Natural killer cell (primary cell): Measurements from ENCODE around the gene RAD51B. TPM values are rescaled to one million over a fixed set of nuclear protein-coding genes. Genes with fewer than 3 reads are reported as not detected.

Experiments
- ATAC-seq, 3 donors: fragments of 150-1000 bp in 2 of 3; fragments of 200-7000 bp in 1 of 3; cut with Tn5 transposase; 1 replicate in 1 of 3; 2 replicates in 2 of 3; pipeline ENCODE4 v1.10.0; 2021; ENCODE audit warnings: mild to moderate bottlenecking in 2 of 3, moderate library complexity in 2 of 3
- DNase-seq, 2 donors: peaks; one replicate each; pipeline versions ENCODE4 v3.0.0 to v3.0.0-alpha.2; 2013 to 2021; ENCODE audit warnings: mixed read lengths in 1 of 2
- H3K27ac ChIP-seq: one replicate; pipeline ENCODE4 v1.5.1; 2013; ENCODE audit warnings: mild to moderate bottlenecking, low read length
- H3K27me3 ChIP-seq: one replicate; pipeline ENCODE4 v1.6.1; 2013; ENCODE audit warnings: low read length; ENCODE audit not compliant: control insufficient read depth, insufficient read depth
- H3K36me3 ChIP-seq: one replicate; pipeline ENCODE4 v1.6.1; 2013; ENCODE audit warnings: low read length; ENCODE audit not compliant: control insufficient read depth, insufficient read depth
- H3K4me1 ChIP-seq: one replicate; pipeline ENCODE4 v1.6.1; 2013; ENCODE audit warnings: low read length; ENCODE audit not compliant: control insufficient read depth, insufficient read depth
- H3K4me3 ChIP-seq: one replicate; pipeline ENCODE4 v1.5.1; 2013; ENCODE audit warnings: low read length
- H3K9me3 ChIP-seq: one replicate; pipeline ENCODE4 v1.6.1; 2013; ENCODE audit warnings: low read length; ENCODE audit not compliant: control insufficient read depth, insufficient read depth
- H3K27ac Mint-ChIP-seq, 2 donors: one replicate each; pipeline ENCODE4 v1.8.0; 2022; ENCODE audit warnings: mild to moderate bottlenecking in 2 of 2, mixed read lengths in 2 of 2, moderate library complexity in 1 of 2
- H3K27me3 Mint-ChIP-seq, 2 donors: one replicate each; pipeline ENCODE4 v1.8.0; 2022; ENCODE audit warnings: low read depth in 2 of 2, mixed read lengths in 2 of 2
- H3K36me3 Mint-ChIP-seq: one replicate; pipeline ENCODE4 v1.8.0; 2022; ENCODE audit warnings: mixed read lengths
- H3K4me1 Mint-ChIP-seq, 2 donors: one replicate each; pipeline ENCODE4 v1.8.0; 2022; ENCODE audit warnings: mixed read lengths in 2 of 2
- H3K4me3 Mint-ChIP-seq: one replicate; pipeline ENCODE4 v1.8.0; 2022; ENCODE audit warnings: mild to moderate bottlenecking, moderate library complexity, mixed read lengths
- H3K9me3 Mint-ChIP-seq, 2 donors: one replicate each; pipeline ENCODE4 v1.8.0; 2022; ENCODE audit warnings: mixed read lengths in 2 of 2
- CTCF ChIP-seq: fragments of 200-600 bp; IDR thresholded peaks from one replicate; pipeline ENCODE4 v1.8.0; 2022; ENCODE audit warnings: antibody characterized with exemption
- WGBS: methylation state at CpG from one replicate; pipeline ENCODE4 v1.1.7; 2013; ENCODE audit warnings: missing lambda C conversion rate; ENCODE audit not compliant: insufficient coverage; 5-methylcytosine and 5-hydroxymethylcytosine counted together
- intact Hi-C: fragments of 100-400 bp; cut with micrococcal nuclease; formaldehyde crosslinking; loops from one replicate; pipeline ENCODE4 v1.14.2; 2022
- total RNA-seq, 4 donors: library from RNA; stranded (reverse); fragments of 120-200 nt in 1 of 4; gene quantifications; one replicate each; pipeline versions ENCODE4 v1.2.3 to v1.2.4, GENCODE V29; 2013 to 2022

Gene RAD51B
- total RNA-seq, 3 donors from 2014 or later (not counting 1 experiment from before 2014, with no cell fraction given), result 28.1 to 37.6 (median 28.6) TPM

- no peak overlapping the region for H3K4me3 ChIP-seq
- no peaks in the 10 kb centered on the region for H3K4me1 ChIP-seq
- Mint-ChIP-seq H3K27ac (no peak overlapping the region), H3K4me1 (peaks cover 4 to 10% of the 10 kb centered on the region in 2 donors), H3K36me3 (no peaks in the 10 kb centered on the region), H3K27me3 (no peaks in the 10 kb centered on the region), H3K9me3 (no peaks in the 10 kb centered on the region), H3K4me3 (no peak overlapping the region)
- ATAC-seq, result no peak
- no peaks in the 10 kb centered on the region for H3K27me3 ChIP-seq
- H3K36me3 ChIP-seq, result no peaks in the 10 kb centered on the region
- no peak overlapping the region for H3K27ac ChIP-seq
- DNase-seq, result no peak
- no peak for TF ChIP-seq CTCF
- H3K9me3 ChIP-seq, result no peaks in the 10 kb centered on the region
- 97% methylated on average over 3 of the region's 3 CpGs for WGBS
- intact Hi-C loops, result no loop called here
Measured at GRCh38 chr14:68312300-68312699, 492.7 kb downstream of the RAD51B start.

- Mint-ChIP-seq H3K36me3 (no peaks in the 10 kb centered on the region), H3K4me3 (no peak overlapping the region), H3K27me3 (peaks cover 0 to 3% of the 10 kb centered on the region in 2 donors), H3K9me3 (no peaks in the 10 kb centered on the region), H3K4me1 (peaks cover 4 to 14% of the 10 kb centered on the region in 2 donors), H3K27ac (no peak overlapping the region)
- H3K27me3 ChIP-seq, result no peaks in the 10 kb centered on the region
- ATAC-seq (no peak), DNase-seq (no peak)
- no peak for TF ChIP-seq CTCF
- no peaks in the 10 kb centered on the region for H3K36me3 ChIP-seq
- no peak overlapping the region for H3K27ac ChIP-seq
- no peaks in the 10 kb centered on the region for H3K9me3 ChIP-seq
- intact Hi-C loops, result no loop called here
- WGBS, result 84% methylated on average over 8 of the region's 9 CpGs
- no peaks in the 10 kb centered on the region for H3K4me1 ChIP-seq
- no peak overlapping the region for H3K4me3 ChIP-seq
Measured at GRCh38 chr14:68312884-68313610, 493.5 kb downstream of the RAD51B start.

- H3K27me3 ChIP-seq, result no peaks in the 10 kb centered on the region
- 51% methylated on average over 4 of the region's 4 CpGs for WGBS
- no peak for TF ChIP-seq CTCF
- H3K4me3 Mint-ChIP-seq, result no peak overlapping the region
- no peaks in the 10 kb centered on the region for H3K36me3 Mint-ChIP-seq
- DNase-seq (no peak), ATAC-seq (no peak)
- intact Hi-C loops, result no loop called here
- peaks cover 0 to 3% of the 10 kb centered on the region in 2 donors for H3K27me3 Mint-ChIP-seq
- H3K27ac ChIP-seq, result no peak overlapping the region
- no peak overlapping the region for H3K27ac Mint-ChIP-seq
- no peak overlapping the region for H3K4me3 ChIP-seq
- H3K9me3 Mint-ChIP-seq, result no peaks in the 10 kb centered on the region
- H3K4me1 ChIP-seq, result no peaks in the 10 kb centered on the region
- H3K9me3 ChIP-seq, result no peaks in the 10 kb centered on the region
- no peaks in the 10 kb centered on the region for H3K36me3 ChIP-seq
- H3K4me1 Mint-ChIP-seq, result peaks cover 4 to 10% of the 10 kb centered on the region in 2 donors
Measured at GRCh38 chr14:68314642-68315041, 495.1 kb downstream of the RAD51B start.

- no peak for ATAC-seq
- H3K4me1 ChIP-seq, result no peaks in the 10 kb centered on the region
- DNase-seq, result no peak
- 97% methylated on average over 3 of the region's 3 CpGs for WGBS
- no peak overlapping the region for H3K4me3 Mint-ChIP-seq
- H3K36me3 Mint-ChIP-seq, result no peaks in the 10 kb centered on the region
- H3K36me3 ChIP-seq, result no peaks in the 10 kb centered on the region
- H3K27ac Mint-ChIP-seq, result no peak overlapping the region
- H3K27me3 ChIP-seq, result no peaks in the 10 kb centered on the region
- H3K27me3 Mint-ChIP-seq, result peaks cover 0 to 3% of the 10 kb centered on the region in 2 donors
- H3K27ac ChIP-seq, result no peak overlapping the region
- no peak for TF ChIP-seq CTCF
- H3K4me1 Mint-ChIP-seq, result peaks cover 4 to 8% of the 10 kb centered on the region in 2 donors
- H3K9me3 ChIP-seq, result no peaks in the 10 kb centered on the region
- H3K9me3 Mint-ChIP-seq, result no peaks in the 10 kb centered on the region
- intact Hi-C loops, result no loop called here
- no peak overlapping the region for H3K4me3 ChIP-seq
Measured at GRCh38 chr14:68315081-68315480, 495.5 kb downstream of the RAD51B start.
